PC-3 (cell line): ENCODE data around the gene CPSF4. TPM values are rescaled to one million over a fixed set of nuclear protein-coding genes. Genes with fewer than 3 reads are reported as not detected.
"Not testable (repeated sequence)": the region's sequence is repeated elsewhere in the genome, so short reads cannot be mapped to it uniquely, and the experiment has no call there.

Source experiments
- ATAC-seq: fragments of 200-7000 bp; cut with Tn5 transposase; 2 replicates; pipeline ENCODE4 v1.9.1; 2020; ENCODE audit warnings: mild to moderate bottlenecking, moderate library complexity
- BruUV-seq: library from RNA; stranded (reverse); fragments of 400-500 nt; replicated peaks from 2 replicates; lab custom pipeline; 2021; lab: Mats Ljungman, UMichigan
- CTCF ChIA-PET: fragments of 300-600 bp; sonication (Branson Sonifier 250); formaldehyde crosslinking; loops from one replicate; lab custom pipeline; 2022; ENCODE audit warnings: antibody characterized with exemption; lab: Charles Lee
- POLR2A ChIA-PET: fragments of 300-600 bp; sonication (Branson Sonifier 250); formaldehyde crosslinking; loops from one replicate; lab custom pipeline; 2022; ENCODE audit warnings: antibody characterized with exemption; ENCODE audit not compliant: unreplicated experiment; lab: Charles Lee
- DNase-seq: peaks from one replicate; pipeline ENCODE4 v3.0.0-alpha.2; 2015
- H2AFZ ChIP-seq: fragments of 300-600 bp; sonication (generic); 2 replicates; pipeline ENCODE4 v1.6.0; 2016; ENCODE audit warnings: antibody characterized with exemption, low read length
- H3F3A ChIP-seq: fragments of 300-600 bp; sonication (generic); one replicate; pipeline ENCODE4 v1.6.0; 2017; ENCODE audit warnings: antibody characterized with exemption, low read length, control low read depth, mild to moderate bottlenecking; ENCODE audit not compliant: unreplicated experiment
- H3K27ac ChIP-seq: fragments of 300-600 bp; sonication (generic); 2 replicates; pipeline ENCODE4 v1.5.1; 2016; ENCODE audit warnings: mild to moderate bottlenecking, low read length
- H3K27me3 ChIP-seq: fragments of 300-600 bp; sonication (generic); 2 replicates; pipeline ENCODE4 v1.6.1; 2016; ENCODE audit warnings: low read length, mixed read lengths
- H3K36me3 ChIP-seq: fragments of 300-600 bp; sonication (generic); 2 replicates; pipeline ENCODE4 v1.6.1; 2016; ENCODE audit warnings: low read depth, mixed run types, low read length, mixed read lengths
- H3K4me1 ChIP-seq: fragments of 300-600 bp; sonication (generic); 2 replicates; pipeline ENCODE4 v1.5.1; 2016; ENCODE audit warnings: low read length; ENCODE audit not compliant: insufficient read depth
- H3K4me2 ChIP-seq: fragments of 300-600 bp; sonication (generic); 2 replicates; pipeline ENCODE4 v1.6.0; 2016; ENCODE audit warnings: low read length
- H3K4me3 ChIP-seq: fragments of 300-600 bp; sonication (generic); 2 replicates; pipeline ENCODE4 v1.5.1; 2016; ENCODE audit warnings: mild to moderate bottlenecking, low read length, mixed read lengths
- H3K79me2 ChIP-seq: fragments of 300-600 bp; sonication (generic); 2 replicates; pipeline ENCODE4 v1.6.1; 2017; ENCODE audit warnings: low read length, mixed read lengths
- H3K9ac ChIP-seq: fragments of 300-600 bp; sonication (generic); 2 replicates; pipeline ENCODE4 v1.6.0; 2016; ENCODE audit warnings: mild to moderate bottlenecking, low read length
- H3K9me2 ChIP-seq: fragments of 300-600 bp; sonication (generic); replicated peaks from 2 replicates; pipeline ENCODE4 v1.6.1; 2016; ENCODE audit warnings: mixed run types, low read length, mixed read lengths
- H3K9me3 ChIP-seq: fragments of 300-600 bp; sonication (generic); 2 replicates; pipeline ENCODE4 v1.6.1; 2016; ENCODE audit warnings: low read length, mixed read lengths
- H4K20me1 ChIP-seq: fragments of 300-600 bp; sonication (generic); 2 replicates; pipeline ENCODE4 v1.6.1; 2016; ENCODE audit warnings: low read length, mixed read lengths
- CTCF ChIP-seq: fragments of 300-600 bp; sonication (generic); conservative IDR thresholded peaks from 2 replicates; pipeline ENCODE4 v1.5.1; 2017; ENCODE audit warnings: antibody characterized with exemption, low read depth, mild to moderate bottlenecking, low read length
- EZH2 ChIP-seq: fragments of 300-600 bp; sonication (generic); IDR thresholded peaks from one replicate; pipeline ENCODE4 v1.6.1; 2017; ENCODE audit warnings: antibody characterized with exemption, mild to moderate bottlenecking, low read length; ENCODE audit not compliant: unreplicated experiment
- EZH2phosphoT487 ChIP-seq: fragments of 300-600 bp; sonication (generic); IDR thresholded peaks from 2 replicates; pipeline ENCODE4 v1.6.1; 2018; ENCODE audit warnings: mild to moderate bottlenecking, antibody characterized with exemption, low read length, borderline replicate concordance
- intact Hi-C: fragments of 100-400 bp; cut with micrococcal nuclease; formaldehyde crosslinking; loops from 2 replicates; pipeline ENCODE4 v1.9.0; 2023
- total RNA-seq: library from RNA; depleted of rRNA; stranded (reverse); fragments of >200 nt; gene quantifications from 2 replicates; pipeline ENCODE4 v1.2.3, GENCODE V29; 2014

The CPSF4 gene
- total RNA-seq, 1 experiment from 2014 or later, result 65.3 TPM

- POLR2A ChIA-PET, result no interaction called here
- CTCF ChIA-PET, result no interaction called here
- H3F3A ChIP-seq, result no peaks in the 10 kb centered on the region
Measured at GRCh38 chr7:99424932-99425730, 13.6 kb upstream of the CPSF4 start.

GRCh38 chr7:99428972-99429566 lies 9.7 kb upstream of the CPSF4 start:
- Histone ChIP-seq H3K36me3 (peaks cover 8% of the 10 kb centered on the region), H3K9ac (no peak overlapping the region), H4K20me1 (no peaks in the 10 kb centered on the region), H3K9me3 (no peaks in the 10 kb centered on the region), H3K27ac (no peak overlapping the region), H3F3A (no peaks in the 10 kb centered on the region), H3K4me1 (no peaks in the 10 kb centered on the region), H3K9me2 (no peaks in the 10 kb centered on the region), H2AFZ (no peak overlapping the region), H3K79me2 (no peaks in the 10 kb centered on the region), H3K4me2 (no peak overlapping the region), H3K27me3 (no peaks in the 10 kb centered on the region), H3K4me3 (no peak overlapping the region)
- ATAC-seq (no peak), DNase-seq (no peak)
- ChIA-PET CTCF (no interaction called here), POLR2A (no interaction called here)
- TF ChIP-seq EZH2phosphoT487 (no peak), EZH2 (no peak), CTCF (no peak)
- BruUV-seq, result no TSS peak
- intact Hi-C loops, result no loop called here

More at GRCh38 chr7:99424932-99425730, 13.6 kb upstream of the CPSF4 start:
- Histone ChIP-seq H4K20me1 (no peaks in the 10 kb centered on the region), H2AFZ (no peak overlapping the region), H3K27ac (no peak overlapping the region), H3K4me2 (no peak overlapping the region), H3K27me3 (no peaks in the 10 kb centered on the region), H3K9me2 (no peaks in the 10 kb centered on the region), H3K79me2 (no peaks in the 10 kb centered on the region), H3K9me3 (no peaks in the 10 kb centered on the region), H3K9ac (no peak overlapping the region), H3K4me3 (no peak overlapping the region), H3K36me3 (peaks cover 4% of the 10 kb centered on the region; the same call in 1 of the 2 replicates), H3K4me1 (no peaks in the 10 kb centered on the region)
- intact Hi-C loops, result no loop called here
- no TSS peak for BruUV-seq
- TF ChIP-seq CTCF, result no peak
- no peak for TF ChIP-seq EZH2
- no peak for TF ChIP-seq EZH2phosphoT487
- ATAC-seq (no peak), DNase-seq (no peak)

DNA sequence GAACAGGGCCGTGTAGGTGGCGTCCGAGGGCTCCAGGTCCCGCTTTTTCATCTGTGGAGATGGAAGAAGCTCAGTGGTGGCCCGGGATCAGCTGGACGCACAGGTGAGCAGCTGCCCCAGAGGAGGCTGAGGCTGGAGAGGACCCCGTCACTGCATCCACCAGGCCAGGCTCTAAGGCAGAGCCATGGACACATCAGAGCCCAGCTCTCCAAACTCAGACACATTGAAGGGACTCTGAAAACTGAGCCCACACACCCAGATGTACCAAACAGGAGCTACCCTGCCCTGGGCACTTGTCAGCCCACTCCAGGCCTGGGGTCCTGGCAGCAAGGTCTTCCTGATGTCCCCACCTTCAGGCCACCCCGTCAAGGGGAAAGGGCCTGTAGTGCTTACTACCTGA lies 9.0 kb upstream of the CPSF4 start:
- Histone ChIP-seq H4K20me1 (no peaks in the 10 kb centered on the region), H3K36me3 (peaks cover 4% of the 10 kb centered on the region), H2AFZ (no peak overlapping the region), H3K4me3 (no peak overlapping the region), H3K9me2 (no peaks in the 10 kb centered on the region), H3K4me2 (no peak overlapping the region), H3K4me1 (no peaks in the 10 kb centered on the region), H3K9ac (no peak overlapping the region), H3F3A (no peaks in the 10 kb centered on the region), H3K9me3 (no peaks in the 10 kb centered on the region), H3K27ac (no peak overlapping the region), H3K79me2 (no peaks in the 10 kb centered on the region), H3K27me3 (no peaks in the 10 kb centered on the region)
- no peak for DNase-seq
- ATAC-seq, result no peak
- no TSS peak for BruUV-seq
- no peak for TF ChIP-seq EZH2
- TF ChIP-seq EZH2phosphoT487, result no peak
- TF ChIP-seq CTCF, result no peak
- ChIA-PET CTCF (no interaction called here), POLR2A (no interaction called here)
- intact Hi-C loops, result no loop called here

DNA sequence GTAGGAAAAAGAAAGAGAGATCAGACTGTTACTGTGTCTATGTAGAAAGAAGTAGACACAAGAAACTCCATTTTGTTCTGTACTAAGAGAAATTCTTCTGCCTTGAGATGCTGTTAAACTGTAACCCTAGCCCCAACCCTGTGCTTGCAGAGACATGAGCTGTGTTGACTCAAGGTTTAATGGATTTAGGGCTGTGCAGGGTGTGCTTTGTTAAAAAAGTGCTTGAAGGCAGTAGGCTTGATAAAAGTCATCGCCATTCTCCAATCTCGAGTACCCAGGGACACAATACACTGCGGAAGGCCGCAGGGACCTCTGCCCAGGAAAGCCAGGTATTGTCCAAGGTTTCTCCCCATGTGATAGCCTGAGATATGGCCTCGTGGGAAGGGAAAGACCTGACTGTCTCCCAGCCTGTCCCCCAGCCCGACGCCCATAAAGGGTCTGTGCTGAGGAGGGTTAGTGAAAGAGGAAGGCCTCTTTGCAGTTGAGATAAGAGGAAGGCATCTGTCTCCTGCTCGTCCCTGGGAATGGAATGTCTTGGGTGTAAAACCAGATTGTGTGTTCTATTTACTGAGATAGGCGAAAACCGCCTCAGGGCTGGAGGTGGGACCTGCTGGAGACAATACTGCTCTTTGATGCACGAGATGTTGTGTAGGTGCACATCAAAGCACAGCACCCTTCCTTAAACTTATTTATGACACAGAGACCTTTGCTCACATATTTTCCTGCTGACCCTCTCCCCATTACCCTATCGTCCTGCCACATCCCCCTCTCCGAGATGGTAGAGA lies 6.8 kb upstream of the CPSF4 start:
- H3K27me3 ChIP-seq, H3K36me3 ChIP-seq, H2AFZ ChIP-seq, H3K4me3 ChIP-seq, H3K9me2 ChIP-seq, ATAC-seq, POLR2A ChIA-PET, H4K20me1 ChIP-seq, CTCF ChIA-PET, BruUV-seq, DNase-seq, H3K27ac ChIP-seq, H3K79me2 ChIP-seq, H3K4me2 ChIP-seq, intact Hi-C loops, H3K9me3 ChIP-seq, H3K9ac ChIP-seq, H3F3A ChIP-seq, H3K4me1 ChIP-seq: not testable (repeated sequence)
